Colonic mucosa (tissue), 4 donors: ENCODE data around the gene ZNF273. TPM values are rescaled to one million over a fixed set of nuclear protein-coding genes. Genes with fewer than 3 reads are reported as not detected.
A peak's percentile ranks its signal among the peaks of the same experiment; 100 is the strongest.

Source experiments
- DNase-seq: peaks from one replicate; pipeline ENCODE4 v3.0.0-alpha.2; 2020
- H3K27ac ChIP-seq: fragments of 200-600 bp; one replicate; pipeline ENCODE4 v1.8.0; 2021
- H3K27me3 ChIP-seq: fragments of 200-600 bp; one replicate; pipeline ENCODE4 v1.8.0; 2021
- H3K36me3 ChIP-seq: fragments of 200-600 bp; one replicate; pipeline ENCODE4 v1.8.0; 2021
- H3K4me1 ChIP-seq: fragments of 200-600 bp; one replicate; pipeline ENCODE4 v1.8.0; 2021; ENCODE audit warnings: mild to moderate bottlenecking
- H3K4me3 ChIP-seq: fragments of 200-600 bp; one replicate; pipeline ENCODE4 v1.8.0; 2021
- H3K9ac ChIP-seq, 2 donors: one replicate each; pipeline ENCODE4 v1.7.0; 2013; ENCODE audit warnings: control low read depth in 2 of 2, low read depth in 2 of 2, low read length in 2 of 2
- H3K9me3 ChIP-seq: fragments of 200-600 bp; one replicate; pipeline ENCODE4 v1.8.0; 2021
- CTCF ChIP-seq: fragments of 200-600 bp; IDR thresholded peaks from one replicate; pipeline ENCODE4 v1.8.0; 2022; ENCODE audit warnings: antibody characterized with exemption, mild to moderate bottlenecking
- intact Hi-C: fragments of 100-400 bp; cut with DNase I; formaldehyde crosslinking; loops from one replicate; pipeline ENCODE4 v1.14.1; 2022
- total RNA-seq, 2 donors: library from RNA; stranded (reverse); fragmentation: NEBNext Ultra II Directional in 1 of 2; extraction: Animal tissue kit (Norgen Biotek cat#: 25700) in 1 of 2; gene quantifications; one replicate each; pipeline ENCODE4 v1.2.1, GENCODE V29; 2021
- donor health status: healthy.
- donor health status: DM: no; HTN: no; CAD: no.
- donor health status: DM: no; HTN: no; CAD: no.

The ZNF273 gene
- total RNA-seq, 2 donors from 2014 or later: 5.0 to 7.1 TPM

- Histone ChIP-seq H3K27me3 (peaks cover 15% of the 10 kb centered on the region), H3K9ac (no peak overlapping the region), H3K36me3 (no peaks in the 10 kb centered on the region), H3K9me3 (no peaks in the 10 kb centered on the region), H3K27ac (no peak overlapping the region), H3K4me1 (peaks cover 5% of the 10 kb centered on the region), H3K4me3 (no peak overlapping the region)
- no peak for DNase-seq
- TF ChIP-seq CTCF: peak; percentile 60
- intact Hi-C loops: loop anchor here (5.0 kb wide), 1 partner anchor 356 kb away; no protein-coding TSS in a partner anchor
Measured at GRCh38 chr7:64951250-64951848, 48.3 kb downstream of the ZNF273 start.

- Histone ChIP-seq H3K4me3 (no peak overlapping the region), H3K9ac (no peak overlapping the region), H3K36me3 (no peaks in the 10 kb centered on the region), H3K27me3 (no peaks in the 10 kb centered on the region), H3K4me1 (no peaks in the 10 kb centered on the region), H3K9me3 (no peaks in the 10 kb centered on the region), H3K27ac (no peak overlapping the region)
- intact Hi-C loops: no loop called here
- no peak for TF ChIP-seq CTCF
- no peak for DNase-seq
Measured at GRCh38 chr7:64959072-64959747, 56.1 kb downstream of the ZNF273 start.

- H3K9me3 ChIP-seq: no peaks in the 10 kb centered on the region
- intact Hi-C loops: no loop called here
- no peak overlapping the region for H3K9ac ChIP-seq
- no peak for DNase-seq
- H3K27ac ChIP-seq: no peak overlapping the region
- no peak overlapping the region for H3K4me3 ChIP-seq
- TF ChIP-seq CTCF: no peak
- no peaks in the 10 kb centered on the region for H3K27me3 ChIP-seq
- no peaks in the 10 kb centered on the region for H3K36me3 ChIP-seq
- no peaks in the 10 kb centered on the region for H3K4me1 ChIP-seq
Measured at GRCh38 chr7:64965594-64965993, 62.5 kb downstream of the ZNF273 start.

- no peaks in the 10 kb centered on the region for H3K4me1 ChIP-seq
- no peak for DNase-seq
- H3K36me3 ChIP-seq: no peaks in the 10 kb centered on the region
- intact Hi-C loops: no loop called here
- H3K27ac ChIP-seq: no peak overlapping the region
- no peaks in the 10 kb centered on the region for H3K27me3 ChIP-seq
- H3K9me3 ChIP-seq: peaks cover 5% of the 10 kb centered on the region
- no peak overlapping the region for H3K9ac ChIP-seq
- H3K4me3 ChIP-seq: no peak overlapping the region
- TF ChIP-seq CTCF: no peak
Measured at GRCh38 chr7:64978497-64979203, 75.6 kb downstream of the ZNF273 start.

Other genes starting within 250 kb of the ZNF273 start
- 1 to 10 TPM; 4.1 to 5.5 TPM for gene ZNF107, start 237.1 kb upstream of the ZNF273 start, total RNA-seq
- 1 to 10 TPM; 6.1 to 8.8 TPM for gene ZNF138, start 108.8 kb upstream of the ZNF273 start, total RNA-seq
- 1 to 10 TPM; 4.7 to 4.8 TPM for gene ZNF117, start 87.8 kb downstream of the ZNF273 start, total RNA-seq
- gene ERV3-1, start 103.4 kb downstream of the ZNF273 start, total RNA-seq: 1 to 10 TPM; 5.5 to 7.7 TPM